Colonic mucosa (tissue), 4 donors: ENCODE data around the gene INVS. TPM values are rescaled to one million over a fixed set of nuclear protein-coding genes. Genes with fewer than 3 reads are reported as not detected.

Source experiments
- DNase-seq: peaks from one replicate; pipeline ENCODE4 v3.0.0-alpha.2; 2020
- H3K27ac ChIP-seq: fragments of 200-600 bp; one replicate; pipeline ENCODE4 v1.8.0; 2021
- H3K27me3 ChIP-seq: fragments of 200-600 bp; one replicate; pipeline ENCODE4 v1.8.0; 2021
- H3K36me3 ChIP-seq: fragments of 200-600 bp; one replicate; pipeline ENCODE4 v1.8.0; 2021
- H3K4me1 ChIP-seq: fragments of 200-600 bp; one replicate; pipeline ENCODE4 v1.8.0; 2021; ENCODE audit warnings: mild to moderate bottlenecking
- H3K4me3 ChIP-seq: fragments of 200-600 bp; one replicate; pipeline ENCODE4 v1.8.0; 2021
- H3K9ac ChIP-seq, 2 donors: one replicate each; pipeline ENCODE4 v1.7.0; 2013; ENCODE audit warnings: control low read depth in 2 of 2, low read depth in 2 of 2, low read length in 2 of 2
- H3K9me3 ChIP-seq: fragments of 200-600 bp; one replicate; pipeline ENCODE4 v1.8.0; 2021
- intact Hi-C: fragments of 100-400 bp; cut with DNase I; formaldehyde crosslinking; loops from one replicate; pipeline ENCODE4 v1.14.1; 2022
- total RNA-seq, 2 donors: library from RNA; stranded (reverse); fragmentation: NEBNext Ultra II Directional in 1 of 2; extraction: Animal tissue kit (Norgen Biotek cat#: 25700) in 1 of 2; gene quantifications; one replicate each; pipeline ENCODE4 v1.2.1, GENCODE V29; 2021
- TF ChIP-seq, protein P1 (sequence below): fragments of 200-600 bp; IDR thresholded peaks from one replicate; pipeline ENCODE4 v1.8.0; 2022; ENCODE audit warnings: antibody characterized with exemption, mild to moderate bottlenecking
- donor health status: healthy.
- donor health status: DM: no; HTN: no; CAD: no.
- donor health status: DM: no; HTN: no; CAD: no.

INVS gene
- total RNA-seq, 2 donors from 2014 or later = 12.1 to 16.0 TPM

DNA sequence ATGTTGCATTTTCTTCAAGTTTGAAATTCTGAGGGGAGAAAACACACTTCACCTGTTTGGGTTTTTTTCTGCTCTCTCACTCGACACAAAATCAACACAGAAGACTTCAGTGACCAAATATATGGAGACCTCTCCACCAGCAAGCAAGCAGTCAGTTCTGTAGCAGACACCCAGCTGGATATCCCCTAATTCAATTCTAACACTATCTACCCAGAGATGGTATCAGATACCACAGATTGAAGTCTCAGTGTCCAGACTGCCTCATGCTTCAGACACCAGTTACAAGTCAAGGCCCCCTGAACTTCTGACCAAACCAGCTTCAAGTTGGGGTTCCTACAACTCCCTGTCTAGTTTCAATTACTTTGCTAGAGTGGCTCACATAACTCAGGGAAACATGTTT lies 97.8 kb downstream of the INVS start:
- Histone ChIP-seq H3K4me3 (no peak overlapping the region), H3K9ac (no peak overlapping the region), H3K4me1 (no peaks in the 10 kb centered on the region), H3K9me3 (no peaks in the 10 kb centered on the region), H3K36me3 (no peaks in the 10 kb centered on the region), H3K27ac (no peak overlapping the region), H3K27me3 (no peaks in the 10 kb centered on the region)
- DNase-seq = no peak
- intact Hi-C loops = no loop called here
- TF ChIP-seq, protein P1, sequence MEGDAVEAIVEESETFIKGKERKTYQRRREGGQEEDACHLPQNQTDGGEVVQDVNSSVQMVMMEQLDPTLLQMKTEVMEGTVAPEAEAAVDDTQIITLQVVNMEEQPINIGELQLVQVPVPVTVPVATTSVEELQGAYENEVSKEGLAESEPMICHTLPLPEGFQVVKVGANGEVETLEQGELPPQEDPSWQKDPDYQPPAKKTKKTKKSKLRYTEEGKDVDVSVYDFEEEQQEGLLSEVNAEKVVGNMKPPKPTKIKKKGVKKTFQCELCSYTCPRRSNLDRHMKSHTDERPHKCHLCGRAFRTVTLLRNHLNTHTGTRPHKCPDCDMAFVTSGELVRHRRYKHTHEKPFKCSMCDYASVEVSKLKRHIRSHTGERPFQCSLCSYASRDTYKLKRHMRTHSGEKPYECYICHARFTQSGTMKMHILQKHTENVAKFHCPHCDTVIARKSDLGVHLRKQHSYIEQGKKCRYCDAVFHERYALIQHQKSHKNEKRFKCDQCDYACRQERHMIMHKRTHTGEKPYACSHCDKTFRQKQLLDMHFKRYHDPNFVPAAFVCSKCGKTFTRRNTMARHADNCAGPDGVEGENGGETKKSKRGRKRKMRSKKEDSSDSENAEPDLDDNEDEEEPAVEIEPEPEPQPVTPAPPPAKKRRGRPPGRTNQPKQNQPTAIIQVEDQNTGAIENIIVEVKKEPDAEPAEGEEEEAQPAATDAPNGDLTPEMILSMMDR = no peak

DNA sequence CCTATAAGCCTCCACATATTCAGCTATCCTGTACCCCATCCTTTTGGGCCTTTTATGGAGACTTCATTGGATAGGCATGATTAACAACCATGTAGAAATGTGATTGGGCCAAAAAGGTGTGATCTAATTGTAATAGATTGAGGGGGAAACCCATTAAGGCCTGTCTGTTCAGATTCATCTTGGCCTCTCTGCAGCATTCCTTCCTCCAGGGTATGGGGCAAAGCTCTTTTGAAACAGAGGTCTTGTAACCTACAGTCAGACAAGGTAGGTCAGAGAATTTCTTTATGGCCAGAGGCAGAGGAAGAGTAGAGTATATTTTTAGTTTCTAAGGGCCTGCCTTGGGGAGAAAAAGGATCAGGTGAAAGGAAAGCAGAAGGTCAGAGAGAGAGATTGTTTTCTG lies 98.5 kb downstream of the INVS start:
- no peaks in the 10 kb centered on the region for H3K36me3 ChIP-seq
- intact Hi-C loops = no loop called here
- no peaks in the 10 kb centered on the region for H3K9me3 ChIP-seq
- H3K27ac ChIP-seq = no peak overlapping the region
- TF ChIP-seq, protein P1 = no peak
- no peak overlapping the region for H3K9ac ChIP-seq
- DNase-seq = no peak
- H3K4me1 ChIP-seq = no peaks in the 10 kb centered on the region
- no peak overlapping the region for H3K4me3 ChIP-seq
- H3K27me3 ChIP-seq = no peaks in the 10 kb centered on the region

DNA sequence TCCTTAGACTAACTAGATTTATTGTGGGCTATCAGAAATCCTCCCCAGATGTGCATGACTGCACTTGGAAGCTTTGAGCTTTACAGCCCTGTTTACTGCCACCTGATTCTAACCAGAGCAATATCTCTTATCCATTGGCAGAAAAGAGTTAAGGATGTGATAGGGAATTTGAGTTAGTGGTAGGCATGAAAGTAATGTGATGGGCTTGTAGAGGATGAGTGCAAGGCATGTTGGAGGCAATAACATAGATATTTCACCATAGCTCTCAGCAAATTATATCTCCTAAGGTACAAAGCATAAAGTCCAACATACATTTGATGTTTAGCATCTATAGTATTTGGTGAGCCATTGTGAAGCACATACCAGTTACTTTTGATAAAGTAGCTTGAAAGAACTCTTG lies 103.8 kb downstream of the INVS start:
- Histone ChIP-seq H3K9ac (no peak overlapping the region), H3K4me3 (no peak overlapping the region), H3K27ac (no peak overlapping the region), H3K36me3 (no peaks in the 10 kb centered on the region), H3K9me3 (no peaks in the 10 kb centered on the region), H3K27me3 (no peaks in the 10 kb centered on the region), H3K4me1 (no peaks in the 10 kb centered on the region)
- TF ChIP-seq, protein P1 = no peak
- DNase-seq = no peak
- intact Hi-C loops = no loop called here

DNA sequence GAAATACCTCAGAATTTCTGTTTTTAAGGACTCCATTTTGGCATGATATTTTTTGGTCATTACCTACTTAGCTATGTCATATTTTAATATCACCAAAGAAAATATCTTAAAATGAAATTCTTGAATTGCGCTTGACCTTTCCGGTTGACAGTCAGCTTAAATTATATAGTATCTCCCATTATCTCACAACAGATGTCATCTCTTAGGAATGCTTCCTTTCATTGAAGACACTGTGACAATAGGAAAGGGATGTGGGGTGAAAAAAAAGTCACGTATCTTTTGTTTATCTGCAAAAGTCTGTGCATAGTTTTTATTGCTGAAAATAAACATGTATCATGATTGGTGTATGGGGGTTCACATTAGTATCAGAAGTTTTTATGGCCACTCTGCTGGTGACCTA lies 105.8 kb downstream of the INVS start:
- intact Hi-C loops = no loop called here

DNA sequence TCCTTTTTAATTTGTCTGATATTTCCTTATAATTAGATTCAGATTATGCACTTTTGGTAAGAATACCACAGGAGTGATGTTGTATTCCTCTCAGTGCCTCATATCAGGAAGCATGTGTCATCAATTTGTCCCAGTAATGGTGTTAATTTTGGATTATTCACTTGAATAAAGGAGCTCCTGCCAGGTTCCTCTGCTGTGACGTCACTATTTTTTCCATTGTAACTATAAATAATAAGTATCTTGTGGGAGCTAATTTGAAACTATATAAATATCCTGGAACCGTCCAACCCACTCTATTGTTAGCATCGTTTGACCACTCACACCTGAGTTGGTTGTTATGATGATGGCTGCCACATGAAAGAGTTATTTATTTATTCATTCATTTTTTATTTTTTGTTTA lies 107.9 kb downstream of the INVS start:
- Histone ChIP-seq H3K36me3 (no peaks in the 10 kb centered on the region), H3K4me3 (no peak overlapping the region), H3K27me3 (no peaks in the 10 kb centered on the region), H3K4me1 (no peaks in the 10 kb centered on the region), H3K9me3 (no peaks in the 10 kb centered on the region), H3K27ac (no peak overlapping the region), H3K9ac (no peak overlapping the region)
- no peak for DNase-seq
- intact Hi-C loops = no loop called here
- TF ChIP-seq, protein P1 = no peak

More for the DNA sequence above, 105.8 kb downstream of the INVS start:
- no peaks in the 10 kb centered on the region for H3K36me3 ChIP-seq
- no peaks in the 10 kb centered on the region for H3K27me3 ChIP-seq
- H3K9ac ChIP-seq = no peak overlapping the region
- no peak overlapping the region for H3K4me3 ChIP-seq
- no peaks in the 10 kb centered on the region for H3K4me1 ChIP-seq
- no peak overlapping the region for H3K27ac ChIP-seq
- TF ChIP-seq, protein P1 = no peak
- no peaks in the 10 kb centered on the region for H3K9me3 ChIP-seq
- DNase-seq = no peak

DNA sequence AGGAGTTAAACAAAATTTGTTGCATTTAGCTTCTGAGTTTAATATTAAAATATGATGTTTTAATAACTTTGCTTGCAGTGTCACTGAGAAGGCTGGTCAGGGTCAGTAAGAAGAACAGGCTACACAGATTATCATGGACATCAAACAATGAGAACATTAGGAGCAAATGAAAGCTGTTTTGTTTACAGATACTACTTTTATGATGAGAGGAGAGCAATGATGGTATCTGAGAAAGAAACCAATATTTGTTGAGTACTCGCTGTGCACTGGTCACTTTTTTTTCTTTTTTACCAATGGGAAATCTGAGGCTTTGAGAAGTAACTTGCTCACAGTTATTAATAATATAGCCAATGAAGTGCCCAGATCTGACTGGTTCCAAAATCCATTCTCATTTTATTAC lies 109.6 kb downstream of the INVS start:
- Histone ChIP-seq H3K4me3 (no peak overlapping the region), H3K27ac (no peak overlapping the region), H3K27me3 (no peaks in the 10 kb centered on the region), H3K9ac (no peak overlapping the region), H3K9me3 (no peaks in the 10 kb centered on the region), H3K36me3 (no peaks in the 10 kb centered on the region), H3K4me1 (no peaks in the 10 kb centered on the region)
- no peak for DNase-seq
- TF ChIP-seq, protein P1 = no peak
- intact Hi-C loops = no loop called here
